GM12892 (cell line): Measurements from ENCODE around the gene PSMC4.
"Not testable (repeated sequence)": the region's sequence is repeated elsewhere in the genome, so short reads cannot be mapped to it uniquely, and the experiment has no call there.

ENCODE experiments used
- POLR2A ChIP-seq: IDR thresholded peaks from 2 replicates; pipeline ENCODE4 v1.6.1; 2011; ENCODE audit warnings: low read depth, low read length, control low read depth
- POLR2AphosphoS5 ChIP-seq: IDR thresholded peaks from 2 replicates; pipeline ENCODE4 v1.6.1; 2011; ENCODE audit warnings: low read depth, low read length, control low read depth
- TAF1 ChIP-seq: IDR thresholded peaks from 2 replicates; pipeline ENCODE4 v1.6.1; 2011; ENCODE audit warnings: low read depth, mild to moderate bottlenecking, control low read depth, low read length, borderline replicate concordance

GRCh38 chr19:39959407-39959806 is 11.6 kb upstream of the PSMC4 start:
- TF ChIP-seq POLR2AphosphoS5, POLR2A, TAF1: not testable (repeated sequence)
